ENCODE measurements around the gene COMMD9. TPM values are rescaled to one million over a fixed set of nuclear protein-coding genes. Genes with fewer than 3 reads are reported as not detected.

The COMMD9 gene
- total RNA-seq, 1 donor from 2014 or later, result 27.0 TPM

GRCh38 chr11:36304351-36304750 is 15.1 kb upstream of the COMMD9 start:
- Mint-ChIP-seq H3K4me1 (no peaks in the 10 kb centered on the region), H3K9me3 (no peaks in the 10 kb centered on the region), H3K27ac (no peak overlapping the region), H3K36me3 (no peaks in the 10 kb centered on the region), H3K4me3 (no peak overlapping the region), H3K27me3 (ENCODE audit: insufficient read depth, low read depth) (no peaks in the 10 kb centered on the region)
- no peaks in the 10 kb centered on the region for H3K36me3 ChIP-seq
- TF ChIP-seq CTCF (IDR thresholded peaks at IDR 0.05), result no peak
- no peak for TF ChIP-seq EZH2phosphoT487 (IDR thresholded peaks at IDR 0.05)
- TF ChIP-seq EZH2 (IDR thresholded peaks at IDR 0.05), result no peak
- no peaks in the 10 kb centered on the region for H3K27me3 ChIP-seq
- H2AFZ ChIP-seq (replicated peaks), result no peak overlapping the region
- H3K9ac ChIP-seq, result no peak overlapping the region
- no peak for DNase-seq (ENCODE audit: low spot score)
- H3K9me3 ChIP-seq (ENCODE audit: low read depth), result no peaks in the 10 kb centered on the region
- H3K27ac ChIP-seq, result no peak overlapping the region
- H3K4me3 ChIP-seq, result no peak overlapping the region
- H3K4me1 ChIP-seq, result no peaks in the 10 kb centered on the region
- no peaks in the 10 kb centered on the region for H3K79me2 ChIP-seq (ENCODE audit: low read depth)
- H3K4me2 ChIP-seq, result no peak overlapping the region
- H4K20me1 ChIP-seq (ENCODE audit: low read depth), result no peaks in the 10 kb centered on the region
- H3F3A ChIP-seq (ENCODE audit: low read depth), result no peaks in the 10 kb centered on the region

GRCh38 chr11:36300650-36301049 is 11.4 kb upstream of the COMMD9 start:
- DNase-seq (ENCODE audit: low spot score), result no peak
- Mint-ChIP-seq H3K27me3 (ENCODE audit: insufficient read depth, low read depth) (peaks cover 4% of the 10 kb centered on the region), H3K4me3 (no peak overlapping the region), H3K27ac (no peak overlapping the region), H3K9me3 (peaks cover 1% of the 10 kb centered on the region), H3K4me1 (peaks cover 6% of the 10 kb centered on the region), H3K36me3 (no peaks in the 10 kb centered on the region)
- Histone ChIP-seq H4K20me1 (ENCODE audit: low read depth) (no peaks in the 10 kb centered on the region), H3K4me1 (peaks cover 4% of the 10 kb centered on the region), H3K36me3 (no peaks in the 10 kb centered on the region), H3K9ac (no peak overlapping the region), H3K79me2 (ENCODE audit: low read depth) (no peaks in the 10 kb centered on the region), H3F3A (ENCODE audit: low read depth) (no peaks in the 10 kb centered on the region), H3K4me3 (no peak overlapping the region), H3K27me3 (no peaks in the 10 kb centered on the region), H3K27ac (no peak overlapping the region), H2AFZ (replicated peaks) (no peak overlapping the region), H3K4me2 (no peak overlapping the region), H3K9me3 (ENCODE audit: low read depth) (no peaks in the 10 kb centered on the region)
- no peak for TF ChIP-seq EZH2 (IDR thresholded peaks at IDR 0.05)
- TF ChIP-seq CTCF (IDR thresholded peaks at IDR 0.05), result no peak
- no peak for TF ChIP-seq EZH2phosphoT487 (IDR thresholded peaks at IDR 0.05)

GRCh38 chr11:36296884-36297543 is 7.8 kb upstream of the COMMD9 start:
- Mint-ChIP-seq H3K27ac (no peak overlapping the region), H3K4me3 (no peak overlapping the region), H3K36me3 (no peaks in the 10 kb centered on the region), H3K9me3 (peaks cover 1% of the 10 kb centered on the region), H3K27me3 (ENCODE audit: insufficient read depth, low read depth) (peaks cover 6% of the 10 kb centered on the region), H3K4me1 (peaks cover 9% of the 10 kb centered on the region)
- Histone ChIP-seq H3K4me1 (peaks cover 5% of the 10 kb centered on the region), H3K4me2 (no peak overlapping the region), H3F3A (ENCODE audit: low read depth) (no peaks in the 10 kb centered on the region), H3K27ac (no peak overlapping the region), H3K4me3 (no peak overlapping the region), H3K27me3 (no peaks in the 10 kb centered on the region), H3K79me2 (ENCODE audit: low read depth) (no peaks in the 10 kb centered on the region), H4K20me1 (ENCODE audit: low read depth) (no peaks in the 10 kb centered on the region), H3K36me3 (no peaks in the 10 kb centered on the region), H3K9me3 (ENCODE audit: low read depth) (no peaks in the 10 kb centered on the region), H2AFZ (replicated peaks) (no peak overlapping the region), H3K9ac (no peak overlapping the region)
- DNase-seq (ENCODE audit: low spot score), result no peak
- TF ChIP-seq EZH2phosphoT487 (IDR thresholded peaks at IDR 0.05) (no peak), CTCF (IDR thresholded peaks at IDR 0.05) (no peak), EZH2 (IDR thresholded peaks at IDR 0.05) (no peak)
